Liver (tissue), 9 donors: Measurements from ENCODE around the gene NELL1. TPM values are rescaled to one million over a fixed set of nuclear protein-coding genes. Genes with fewer than 3 reads are reported as not detected.

Experiments used
- DNase-seq: peaks from one replicate; pipeline ENCODE4 v3.0.0-alpha.2; 2017; ENCODE audit warnings: low spot score
- H3K27ac ChIP-seq, 2 donors: one replicate each; pipeline ENCODE4 v1.7.0; 2013; ENCODE audit warnings: inconsistent platforms in 2 of 2, low read length in 2 of 2, control low read depth in 1 of 2, low read depth in 1 of 2, mild to moderate bottlenecking in 1 of 2
- H3K27me3 ChIP-seq, 4 donors: one replicate each; pipeline versions ENCODE4 v1.6.1 to v1.7.0; 2013; ENCODE audit warnings: low read length in 3 of 4, inconsistent platforms in 1 of 4, mild to moderate bottlenecking in 1 of 4, moderate library complexity in 1 of 4; ENCODE audit not compliant: control insufficient read depth in 4 of 4, insufficient read depth in 4 of 4
- H3K36me3 ChIP-seq, 4 donors: one replicate each; pipeline versions ENCODE4 v1.6.1 to v1.7.0; 2013; ENCODE audit warnings: low read length in 3 of 4, mild to moderate bottlenecking in 3 of 4, low read depth in 1 of 4, moderate library complexity in 1 of 4; ENCODE audit not compliant: control insufficient read depth in 4 of 4, insufficient read depth in 3 of 4
- H3K4me1 ChIP-seq, 4 donors: one replicate each; pipeline versions ENCODE4 v1.6.1 to v1.7.0; 2013; ENCODE audit warnings: low read length in 3 of 4, mild to moderate bottlenecking in 3 of 4, moderate library complexity in 1 of 4; ENCODE audit not compliant: control insufficient read depth in 4 of 4, insufficient read depth in 4 of 4
- H3K4me3 ChIP-seq, 3 donors: one replicate each; pipeline versions ENCODE4 v1.6.1 to v1.7.0; 2013; ENCODE audit warnings: low read length in 3 of 3, control low read depth in 1 of 3, low read depth in 1 of 3, mild to moderate bottlenecking in 1 of 3
- H3K9ac ChIP-seq, 2 donors: one replicate each; pipeline ENCODE4 v1.7.0; 2013; ENCODE audit warnings: low read length in 2 of 2, mild to moderate bottlenecking in 2 of 2, moderate library complexity in 2 of 2, control low read depth in 1 of 2, low read depth in 1 of 2
- H3K9me3 ChIP-seq, 4 donors: one replicate each; pipeline versions ENCODE4 v1.6.1 to v1.7.0; 2013; ENCODE audit warnings: low read length in 3 of 4; ENCODE audit not compliant: control insufficient read depth in 4 of 4
- ATF3 ChIP-seq: IDR thresholded peaks from 2 replicates; pipeline ENCODE4 v1.6.1; 2016; ENCODE audit warnings: antibody characterized with exemption
- CTCF ChIP-seq: fragments of 150-350 bp; IDR thresholded peaks from 2 replicates; pipeline ENCODE4 v1.5.1; 2017; ENCODE audit warnings: improper control_type of control experiment, low read depth, low read length; ENCODE audit not compliant: missing input control
- FOXA1 ChIP-seq: IDR thresholded peaks from 2 replicates; pipeline ENCODE4 v1.6.1; 2016; ENCODE audit warnings: antibody characterized with exemption
- HNF4G ChIP-seq: IDR thresholded peaks from 2 replicates; pipeline ENCODE4 v1.6.1; 2016; ENCODE audit warnings: antibody characterized with exemption
- RAD21 ChIP-seq, 2 donors: IDR thresholded peaks; 2 replicates each; pipeline ENCODE4 v1.6.1; 2016; ENCODE audit warnings: antibody characterized with exemption in 2 of 2, mild to moderate bottlenecking in 2 of 2
- WGBS: extraction: QIAGEN DNeasy Blood & Tissue Kit; methylation state at CpG from one replicate; pipeline ENCODE4 v1.1.7; 2013; 5-methylcytosine and 5-hydroxymethylcytosine counted together
- polyA plus RNA-seq, 2 donors: library from polyadenylated mRNA; stranded (reverse) in 1 of 2; unstranded in 1 of 2; fragments of 200-250 nt in 1 of 2; fragments of >200 nt in 1 of 2; fragmentation: Nextera tagmentation in 1 of 2; extraction: Ambion mirVana in 1 of 2; gene quantifications; one replicate each; pipeline versions ENCODE4 v1.2.1 to v1.2.3, GENCODE V29; 2013 to 2015
- total RNA-seq, 2 donors: library from RNA; depleted of rRNA; stranded (reverse); fragments of >200 nt; gene quantifications; one replicate each; pipeline ENCODE4 v1.2.3, GENCODE V29; 2014
- TF ChIP-seq, protein P1 (sequence below): IDR thresholded peaks from 2 replicates; pipeline ENCODE4 v1.6.1; 2016; ENCODE audit warnings: antibody characterized with exemption
- TF ChIP-seq, protein P2 (sequence below): IDR thresholded peaks from 2 replicates; pipeline ENCODE4 v1.6.1; 2016; ENCODE audit warnings: antibody characterized with exemption, mild to moderate bottlenecking
- donor health status: healthy.
- donor health status: healthy.
- donor health status: healthy.
- donor health status: healthy.
- donor health status: healthy.

The NELL1 gene
- total and polyA plus RNA-seq, 4 donors: not detected

DNA sequence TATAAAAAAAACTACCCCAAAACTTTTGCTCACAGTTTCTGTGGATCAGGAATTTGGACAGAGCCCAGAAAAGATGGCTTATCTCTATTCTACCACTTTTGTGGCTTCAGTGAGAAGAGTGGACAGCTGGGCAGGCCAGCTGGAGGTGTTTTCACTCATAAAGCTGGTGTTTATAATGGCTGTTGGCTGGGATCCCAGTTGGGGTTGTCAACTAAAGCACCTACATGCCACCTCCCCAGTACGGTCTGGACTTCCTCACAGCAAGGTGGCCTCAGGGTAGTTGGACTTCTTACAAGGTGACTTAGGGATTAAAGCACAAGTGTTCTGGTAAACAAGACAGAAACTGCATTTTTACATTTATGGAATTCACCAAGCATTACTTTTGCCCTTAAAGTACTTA lies 171.0 kb downstream of the NELL1 start (continued):
- TF ChIP-seq FOXA1 (no peak), HNF4G (no peak), ATF3 (no peak)

- TF ChIP-seq, protein P1, sequence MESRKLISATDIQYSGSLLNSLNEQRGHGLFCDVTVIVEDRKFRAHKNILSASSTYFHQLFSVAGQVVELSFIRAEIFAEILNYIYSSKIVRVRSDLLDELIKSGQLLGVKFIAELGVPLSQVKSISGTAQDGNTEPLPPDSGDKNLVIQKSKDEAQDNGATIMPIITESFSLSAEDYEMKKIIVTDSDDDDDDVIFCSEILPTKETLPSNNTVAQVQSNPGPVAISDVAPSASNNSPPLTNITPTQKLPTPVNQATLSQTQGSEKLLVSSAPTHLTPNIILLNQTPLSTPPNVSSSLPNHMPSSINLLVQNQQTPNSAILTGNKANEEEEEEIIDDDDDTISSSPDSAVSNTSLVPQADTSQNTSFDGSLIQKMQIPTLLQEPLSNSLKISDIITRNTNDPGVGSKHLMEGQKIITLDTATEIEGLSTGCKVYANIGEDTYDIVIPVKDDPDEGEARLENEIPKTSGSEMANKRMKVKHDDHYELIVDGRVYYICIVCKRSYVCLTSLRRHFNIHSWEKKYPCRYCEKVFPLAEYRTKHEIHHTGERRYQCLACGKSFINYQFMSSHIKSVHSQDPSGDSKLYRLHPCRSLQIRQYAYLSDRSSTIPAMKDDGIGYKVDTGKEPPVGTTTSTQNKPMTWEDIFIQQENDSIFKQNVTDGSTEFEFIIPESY: no peak
- TF ChIP-seq RAD21 (IDR thresholded peaks at IDR 0.05) (no peak), FOXA1 (no peak), HNF4G (no peak)
- no peak for DNase-seq
- Histone ChIP-seq H3K36me3 (no peaks in the 10 kb centered on the region), H3K4me3 (no peak overlapping the region), H3K27me3 (no peaks in the 10 kb centered on the region), H3K27ac (no peak overlapping the region), H3K4me1 (peaks cover 0 to 5% (median 0%) of the 10 kb centered on the region in 4 donors), H3K9ac (no peak overlapping the region), H3K9me3 (no peaks in the 10 kb centered on the region)
- 76% methylated on average over 2 of the region's 2 CpGs for WGBS
Measured at GRCh38 chr11:20844216-20844615, 174.8 kb downstream of the NELL1 start.

DNA sequence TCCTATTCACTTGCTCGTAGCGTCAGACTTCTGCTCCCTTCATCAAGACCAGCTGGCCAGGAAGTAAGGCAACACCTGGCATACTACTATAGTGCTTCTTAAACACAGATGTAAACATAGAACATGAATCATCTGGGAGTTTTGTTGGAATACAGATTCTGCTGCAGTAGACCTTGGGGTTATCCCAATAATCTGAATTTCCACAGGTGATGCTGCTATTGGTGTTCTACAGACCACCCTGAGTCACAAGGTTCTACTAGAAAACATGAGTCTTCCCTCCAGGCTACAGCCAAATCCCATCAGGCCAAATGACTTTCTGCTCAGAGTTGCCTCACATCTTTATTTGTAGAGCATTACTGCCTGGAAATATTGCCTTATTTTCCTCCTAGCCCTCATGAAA lies 175.2 kb downstream of the NELL1 start:
- Histone ChIP-seq H3K4me3 (no peak overlapping the region), H3K9ac (no peak overlapping the region), H3K4me1 (peaks cover 0 to 5% (median 0%) of the 10 kb centered on the region in 4 donors), H3K9me3 (no peaks in the 10 kb centered on the region), H3K27me3 (no peaks in the 10 kb centered on the region), H3K27ac (no peak overlapping the region), H3K36me3 (no peaks in the 10 kb centered on the region)
- DNase-seq: no peak
- 47% methylated on average over 2 of the region's 2 CpGs for WGBS
- TF ChIP-seq CTCF (no peak), HNF4G (no peak), FOXA1 (no peak)
- TF ChIP-seq, protein P1: no peak
- TF ChIP-seq, protein P2, sequence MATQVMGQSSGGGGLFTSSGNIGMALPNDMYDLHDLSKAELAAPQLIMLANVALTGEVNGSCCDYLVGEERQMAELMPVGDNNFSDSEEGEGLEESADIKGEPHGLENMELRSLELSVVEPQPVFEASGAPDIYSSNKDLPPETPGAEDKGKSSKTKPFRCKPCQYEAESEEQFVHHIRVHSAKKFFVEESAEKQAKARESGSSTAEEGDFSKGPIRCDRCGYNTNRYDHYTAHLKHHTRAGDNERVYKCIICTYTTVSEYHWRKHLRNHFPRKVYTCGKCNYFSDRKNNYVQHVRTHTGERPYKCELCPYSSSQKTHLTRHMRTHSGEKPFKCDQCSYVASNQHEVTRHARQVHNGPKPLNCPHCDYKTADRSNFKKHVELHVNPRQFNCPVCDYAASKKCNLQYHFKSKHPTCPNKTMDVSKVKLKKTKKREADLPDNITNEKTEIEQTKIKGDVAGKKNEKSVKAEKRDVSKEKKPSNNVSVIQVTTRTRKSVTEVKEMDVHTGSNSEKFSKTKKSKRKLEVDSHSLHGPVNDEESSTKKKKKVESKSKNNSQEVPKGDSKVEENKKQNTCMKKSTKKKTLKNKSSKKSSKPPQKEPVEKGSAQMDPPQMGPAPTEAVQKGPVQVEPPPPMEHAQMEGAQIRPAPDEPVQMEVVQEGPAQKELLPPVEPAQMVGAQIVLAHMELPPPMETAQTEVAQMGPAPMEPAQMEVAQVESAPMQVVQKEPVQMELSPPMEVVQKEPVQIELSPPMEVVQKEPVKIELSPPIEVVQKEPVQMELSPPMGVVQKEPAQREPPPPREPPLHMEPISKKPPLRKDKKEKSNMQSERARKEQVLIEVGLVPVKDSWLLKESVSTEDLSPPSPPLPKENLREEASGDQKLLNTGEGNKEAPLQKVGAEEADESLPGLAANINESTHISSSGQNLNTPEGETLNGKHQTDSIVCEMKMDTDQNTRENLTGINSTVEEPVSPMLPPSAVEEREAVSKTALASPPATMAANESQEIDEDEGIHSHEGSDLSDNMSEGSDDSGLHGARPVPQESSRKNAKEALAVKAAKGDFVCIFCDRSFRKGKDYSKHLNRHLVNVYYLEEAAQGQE: no peak
